Endothelial cell of umbilical vein (primary cell): ENCODE data around the gene HSPG2. TPM values are rescaled to one million over a fixed set of nuclear protein-coding genes. Genes with fewer than 3 reads are reported as not detected.
A peak's percentile ranks its signal among the peaks of the same experiment; 100 is the strongest.

Experiments
- BruUV-seq: library from RNA; stranded (reverse); fragments of 400-500 nt; replicated peaks from 2 replicates; lab custom pipeline; 2021; lab: Mats Ljungman, UMichigan
- CTCF ChIA-PET: fragments of 300-600, 350-600 bp; sonication (Branson Sonifier 250); formaldehyde crosslinking; loops from one replicate; lab custom pipeline; 2021; ENCODE audit warnings: antibody characterized with exemption, inconsistent platforms; lab: Charles Lee
- POLR2A ChIA-PET: fragments of 300-600, 350-600 bp; sonication (Branson Sonifier 250); formaldehyde crosslinking; loops from one replicate; lab custom pipeline; 2021; ENCODE audit warnings: antibody characterized with exemption, inconsistent platforms; lab: Charles Lee
- DNase-seq: peaks from one replicate; pipeline ENCODE4 v3.0.0-alpha.2; 2011; ENCODE audit warnings: low read depth, low spot score
- FAIRE-seq: peaks from 2 replicates; lab custom pipeline; 2011; peaks lifted over from hg19 to GRCh38; lab: Jason Lieb, UNC
- H2AFZ ChIP-seq: 2 replicates; pipeline ENCODE4 v1.6.0; 2012; ENCODE audit warnings: low read depth, low read length, control low read depth, inconsistent platforms
- H3K27ac ChIP-seq: 2 replicates; pipeline ENCODE4 v1.5.1; 2011; ENCODE audit warnings: low read depth, mild to moderate bottlenecking, control low read depth, low read length, moderate library complexity; ENCODE audit not compliant: insufficient read depth
- H3K27me3 ChIP-seq, 2 experiments: 2 replicates each; pipeline versions ENCODE4 v1.6.0 to v1.6.1; 2011; ENCODE audit warnings: low read length in 2 of 2, mixed read lengths in 1 of 2; ENCODE audit not compliant: control insufficient read depth in 2 of 2, insufficient read depth in 2 of 2
- H3K36me3 ChIP-seq, 2 experiments: 2 replicates in 1 of 2; 3 replicates in 1 of 2; pipeline ENCODE4 v1.5.1; 2011; ENCODE audit warnings: low read length in 2 of 2, mild to moderate bottlenecking in 1 of 2, moderate library complexity in 1 of 2; ENCODE audit not compliant: control insufficient read depth in 2 of 2, insufficient read depth in 2 of 2; ENCODE audit errors: extremely low read depth in 1 of 2
- H3K4me1 ChIP-seq: 3 replicates; pipeline ENCODE4 v1.5.1; 2011; ENCODE audit warnings: mild to moderate bottlenecking, low read length; ENCODE audit not compliant: control insufficient read depth, insufficient read depth; ENCODE audit errors: extremely low read depth
- H3K4me2 ChIP-seq: 2 replicates; pipeline ENCODE4 v1.6.1; 2011; ENCODE audit warnings: low read length, control low read depth, mixed read lengths; ENCODE audit not compliant: insufficient read depth
- H3K4me3 ChIP-seq, 3 experiments: fragments of 200-600 bp in 1 of 3; sonication (generic), shearing (Covaris generic) in 1 of 3; replicated peaks in 1 of 3; 2 replicates each; pipeline ENCODE4 v1.5.1; 2011 to 2016; ENCODE audit warnings: control low read depth in 3 of 3, low read length in 3 of 3, mild to moderate bottlenecking in 2 of 3, inconsistent platforms in 1 of 3, low read depth in 1 of 3, moderate library complexity in 1 of 3; ENCODE audit not compliant: insufficient read depth in 1 of 3
- H3K79me2 ChIP-seq: 2 replicates; pipeline ENCODE4 v1.6.0; 2012; ENCODE audit warnings: low read length, inconsistent platforms; ENCODE audit not compliant: control insufficient read depth, insufficient read depth
- H3K9ac ChIP-seq: replicated peaks from 2 replicates; pipeline ENCODE3; 2011; ENCODE audit warnings: low read length, control low read depth; ENCODE audit not compliant: insufficient read depth; ENCODE audit errors: extremely low read depth
- H3K9me1 ChIP-seq: replicated peaks from 3 replicates; pipeline ENCODE4 v1.6.0; 2011; ENCODE audit warnings: mild to moderate bottlenecking, low read length; ENCODE audit not compliant: control insufficient read depth, insufficient read depth; ENCODE audit errors: extremely low read depth
- H3K9me3 ChIP-seq: replicated peaks from 2 replicates; pipeline ENCODE4 v1.5.1; 2012; ENCODE audit warnings: low read length, inconsistent platforms; ENCODE audit not compliant: control insufficient read depth, insufficient read depth
- H4K20me1 ChIP-seq: replicated peaks from 2 replicates; pipeline ENCODE3; 2011; ENCODE audit warnings: mild to moderate bottlenecking, low read length; ENCODE audit not compliant: control insufficient read depth, insufficient read depth; ENCODE audit errors: extremely low read depth
- FOS ChIP-seq: IDR thresholded peaks from 2 replicates; pipeline ENCODE4 v1.6.1; 2011; ENCODE audit warnings: mild to moderate bottlenecking, low read length, moderate library complexity, borderline replicate concordance; ENCODE audit not compliant: insufficient read depth
- GATA2 ChIP-seq: IDR thresholded peaks from 2 replicates; pipeline ENCODE4 v1.7.0; 2011; ENCODE audit warnings: low read depth, mild to moderate bottlenecking, moderate library complexity, mixed read lengths, low read length; ENCODE audit not compliant: insufficient read length, insufficient read depth
- MAX ChIP-seq: IDR thresholded peaks from 2 replicates; pipeline ENCODE4 v1.6.1; 2011; ENCODE audit not compliant: insufficient read depth, insufficient read length
- MYC ChIP-seq: IDR thresholded peaks from one replicate; pipeline ENCODE4 v1.6.1; 2011; ENCODE audit warnings: mild to moderate bottlenecking, low read depth, low read length
- POLR2A ChIP-seq: IDR thresholded peaks from 2 replicates; pipeline ENCODE4 v1.6.1; 2012; ENCODE audit warnings: low read depth, mild to moderate bottlenecking, control low read depth, low read length
- POLR2AphosphoS5 ChIP-seq: IDR thresholded peaks from 2 replicates; pipeline ENCODE4 v1.6.1; 2012; ENCODE audit warnings: low read depth, mild to moderate bottlenecking, control low read depth, low read length, moderate library complexity; ENCODE audit not compliant: insufficient read depth
- dilution Hi-C: fragments of 300-500 bp; cut with MboI; formaldehyde crosslinking; loops from one replicate; pipeline ENCODE4 v1.15.0; 2019; ENCODE audit warnings: low sequenced_read_pairs; ENCODE audit not compliant: extremely low pct_ligation_motif_present
- intact Hi-C: fragments of 100-400 bp; cut with micrococcal nuclease; formaldehyde crosslinking; loops from one replicate; pipeline ENCODE4 v1.10.0; 2022
- polyA plus RNA-seq, 4 experiments: library from polyadenylated mRNA; depleted of rRNA in 3 of 4; stranded (reverse) in 3 of 4; unstranded in 1 of 4; fragments of >200 nt; gene quantifications; 2 replicates each; pipeline versions ENCODE4 v1.2.1 to v1.2.3, GENCODE V29; 2011 to 2012; ENCODE audit warnings: missing spikeins in 1 of 4
- total RNA-seq: library from RNA; stranded (reverse); gene quantifications from 2 replicates; pipeline ENCODE4 v1.2.3, GENCODE V29; 2021
- TF ChIP-seq, protein P1 (sequence below), 2 donors: IDR thresholded peaks; 1 replicate in 1 of 2; 2 replicates in 1 of 2; pipeline ENCODE4 v1.5.1; 2011; ENCODE audit warnings: low read length in 2 of 2, mild to moderate bottlenecking in 2 of 2, moderate library complexity in 2 of 2, control low read depth in 1 of 2, inconsistent platforms in 1 of 2, low read depth in 1 of 2; ENCODE audit not compliant: insufficient read depth in 1 of 2; ENCODE audit errors: extremely low read depth in 1 of 2

Gene HSPG2
- total and polyA plus RNA-seq, 2 donors (not counting 3 experiments of a cell fraction or from before 2014, with no cell fraction given) = 734 to 3,499 TPM

DNA sequence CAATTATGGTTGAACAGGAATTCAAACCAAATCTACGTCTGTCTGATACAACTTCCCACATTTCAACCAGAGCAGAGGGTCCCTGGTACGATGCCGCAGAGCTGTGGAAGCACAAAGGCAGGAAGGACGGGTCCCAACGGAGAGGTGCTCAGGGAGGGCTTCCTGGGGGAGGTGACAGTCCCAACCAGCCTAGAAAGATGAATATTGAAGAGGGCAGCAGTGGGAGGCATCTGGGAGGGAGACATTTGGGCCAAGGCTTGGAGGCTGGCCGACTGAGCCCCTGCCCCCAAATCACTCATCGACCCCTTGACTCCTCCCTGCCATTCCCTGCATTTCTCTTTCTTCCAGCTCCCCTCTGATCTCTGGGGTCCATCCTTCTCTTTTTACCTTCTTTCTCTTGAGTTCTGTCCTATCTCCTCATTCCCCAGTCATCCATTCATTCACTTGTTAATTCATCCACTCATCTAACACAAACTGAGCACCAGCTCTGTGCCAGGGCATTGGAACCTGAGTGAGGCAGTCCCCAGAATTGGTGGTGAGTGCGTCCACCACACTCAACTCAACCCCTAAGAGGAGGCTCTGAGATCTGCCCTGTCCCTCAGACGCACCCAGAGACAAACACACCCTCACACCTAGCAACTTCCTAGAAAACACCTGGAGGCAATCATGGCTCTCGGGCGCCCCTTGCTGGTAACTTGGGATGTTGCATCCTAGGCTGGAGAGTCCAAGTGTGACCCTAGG lies 26.5 kb upstream of the HSPG2 start:
- no peak overlapping the region for H2AFZ ChIP-seq
- no peaks in the 10 kb centered on the region for H3K27me3 ChIP-seq
- no peaks in the 10 kb centered on the region for H3K9me3 ChIP-seq
- dilution Hi-C loops = no loop called here
- no peaks in the 10 kb centered on the region for H3K9me1 ChIP-seq
- H4K20me1 ChIP-seq = no peaks in the 10 kb centered on the region
- FAIRE-seq (peak; percentile 96), DNase-seq (peak; percentile 81)
- no peaks in the 10 kb centered on the region for H3K79me2 ChIP-seq
- H3K9ac ChIP-seq = no peak overlapping the region
- H3K36me3 ChIP-seq = no peaks in the 10 kb centered on the region
- POLR2A ChIA-PET = no interaction called here
- no peak overlapping the region for H3K4me3 ChIP-seq
- no TSS peak for BruUV-seq
- peaks cover 26% of the 10 kb centered on the region for H3K4me1 ChIP-seq
- H3K4me2 ChIP-seq = no peak overlapping the region
- CTCF ChIA-PET = interaction anchor here (0.6 to 11.3 kb wide), 18 partner anchors 9 to 680 kb away, joined by 3 to 95 read pairs (median 4); partner anchors contain the start of genes C1QC and HSPG2
- TF ChIP-seq FOS = no peak
- TF ChIP-seq MYC = no peak
- no peak for TF ChIP-seq GATA2
- TF ChIP-seq, protein P1, sequence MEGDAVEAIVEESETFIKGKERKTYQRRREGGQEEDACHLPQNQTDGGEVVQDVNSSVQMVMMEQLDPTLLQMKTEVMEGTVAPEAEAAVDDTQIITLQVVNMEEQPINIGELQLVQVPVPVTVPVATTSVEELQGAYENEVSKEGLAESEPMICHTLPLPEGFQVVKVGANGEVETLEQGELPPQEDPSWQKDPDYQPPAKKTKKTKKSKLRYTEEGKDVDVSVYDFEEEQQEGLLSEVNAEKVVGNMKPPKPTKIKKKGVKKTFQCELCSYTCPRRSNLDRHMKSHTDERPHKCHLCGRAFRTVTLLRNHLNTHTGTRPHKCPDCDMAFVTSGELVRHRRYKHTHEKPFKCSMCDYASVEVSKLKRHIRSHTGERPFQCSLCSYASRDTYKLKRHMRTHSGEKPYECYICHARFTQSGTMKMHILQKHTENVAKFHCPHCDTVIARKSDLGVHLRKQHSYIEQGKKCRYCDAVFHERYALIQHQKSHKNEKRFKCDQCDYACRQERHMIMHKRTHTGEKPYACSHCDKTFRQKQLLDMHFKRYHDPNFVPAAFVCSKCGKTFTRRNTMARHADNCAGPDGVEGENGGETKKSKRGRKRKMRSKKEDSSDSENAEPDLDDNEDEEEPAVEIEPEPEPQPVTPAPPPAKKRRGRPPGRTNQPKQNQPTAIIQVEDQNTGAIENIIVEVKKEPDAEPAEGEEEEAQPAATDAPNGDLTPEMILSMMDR (IDR thresholded peaks at IDR 0.05; ENCODE audit: extremely low read depth in 1 of 2, insufficient read depth in 1 of 2, low read depth in 1 of 2, low read length in 2 of 2) = peak; percentile 85 to 91
- TF ChIP-seq MAX = no peak
- TF ChIP-seq POLR2AphosphoS5 = peak; percentile 38
- peak; percentile 29 for TF ChIP-seq POLR2A
- intact Hi-C loops = loop anchor here (1.0 kb wide), 3 partner anchors 30 to 62 kb away; no protein-coding TSS in a partner anchor
- peak overlapping the region; percentile 1 for H3K27ac ChIP-seq
